ENCODE measurements around the gene LDB1. TPM values are rescaled to one million over a fixed set of nuclear protein-coding genes. Genes with fewer than 3 reads are reported as not detected.

Gene LDB1
- total RNA-seq, 2 donors from 2014 or later, result 49.3 to 49.8 TPM

Other genes with a start within 250 kb of the LDB1 start
- gene ARMH3, start 64.2 kb downstream of the LDB1 start, total RNA-seq, result 10 to 100 TPM; 21.1 TPM
- gene HPS6, start 55.0 kb downstream of the LDB1 start, total RNA-seq, result 10 to 100 TPM; 21.8 to 22.3 TPM
- 10 to 100 TPM; 18.0 to 56.4 TPM for gene PPRC1, start 12.7 kb upstream of the LDB1 start, total RNA-seq
- 100 to 1,000 TPM in 1 of 2 donors, 10 to 100 TPM in 1; 34.1 to 104 TPM for gene NOLC1, start 32.0 kb upstream of the LDB1 start, total RNA-seq
- gene ELOVL3, start 105.9 kb upstream of the LDB1 start, total RNA-seq, result not detected
- gene PITX3, start 121.1 kb upstream of the LDB1 start, total RNA-seq, result not detected
- 10 to 100 TPM; 38.1 to 44.9 TPM for gene GBF1, start 125.2 kb upstream of the LDB1 start, total RNA-seq